Activated CD8-positive, alpha-beta T cell treated with anti-CD3 and anti-CD28 coated beads for 36 hours (primary cell): Measurements from ENCODE around the gene NRXN3. TPM values are rescaled to one million over a fixed set of nuclear protein-coding genes. Genes with fewer than 3 reads are reported as not detected.

ENCODE experiments used
- ATAC-seq: fragments of 200-7000 bp; cut with Tn5 transposase; one replicate; pipeline ENCODE4 v1.10.0; 2021; ENCODE audit warnings: mild to moderate bottlenecking, moderate library complexity
- CTCF ChIA-PET: fragments of 350-600 bp; sonication (Branson Sonifier 250); formaldehyde crosslinking; loops from one replicate; lab custom pipeline; 2021; ENCODE audit warnings: antibody characterized with exemption; lab: Charles Lee
- POLR2A ChIA-PET: fragments of 350-600 bp; sonication (Branson Sonifier 250); formaldehyde crosslinking; loops from one replicate; lab custom pipeline; 2021; ENCODE audit warnings: antibody characterized with exemption; lab: Charles Lee
- DNase-seq: peaks from one replicate; pipeline ENCODE4 v3.0.0-alpha.2; 2020
- H3K27ac Mint-ChIP-seq: one replicate; pipeline ENCODE4 v1.8.0; 2021; ENCODE audit warnings: mild to moderate bottlenecking, mixed read lengths
- H3K27me3 Mint-ChIP-seq: one replicate; pipeline ENCODE4 v1.8.0; 2021; ENCODE audit warnings: mixed read lengths
- H3K36me3 Mint-ChIP-seq: one replicate; pipeline ENCODE4 v1.8.0; 2021; ENCODE audit warnings: low read depth, mixed read lengths
- H3K4me1 Mint-ChIP-seq: one replicate; pipeline ENCODE4 v1.8.0; 2021; ENCODE audit warnings: low read depth, mixed read lengths
- H3K4me3 Mint-ChIP-seq: one replicate; pipeline ENCODE4 v1.8.0; 2021; ENCODE audit warnings: mild to moderate bottlenecking, moderate library complexity, mixed read lengths
- H3K9me3 Mint-ChIP-seq: one replicate; pipeline ENCODE4 v1.8.0; 2021; ENCODE audit warnings: mixed read lengths
- intact Hi-C: fragments of 100-400 bp; cut with micrococcal nuclease; formaldehyde crosslinking; loops from one replicate; pipeline ENCODE4 v1.10.0; 2022
- total RNA-seq, 2 experiments: library from RNA; stranded (reverse); gene quantifications; one replicate each; pipeline ENCODE4 v1.2.3, GENCODE V29; 2021
- TF ChIP-seq, protein P1 (sequence below): fragments of 200-600 bp; IDR thresholded peaks from one replicate; pipeline ENCODE4 v1.8.0; 2022; ENCODE audit warnings: antibody characterized with exemption, mild to moderate bottlenecking

Gene NRXN3
- total RNA-seq, 2 experiments from 2014 or later = not detected

DNA sequence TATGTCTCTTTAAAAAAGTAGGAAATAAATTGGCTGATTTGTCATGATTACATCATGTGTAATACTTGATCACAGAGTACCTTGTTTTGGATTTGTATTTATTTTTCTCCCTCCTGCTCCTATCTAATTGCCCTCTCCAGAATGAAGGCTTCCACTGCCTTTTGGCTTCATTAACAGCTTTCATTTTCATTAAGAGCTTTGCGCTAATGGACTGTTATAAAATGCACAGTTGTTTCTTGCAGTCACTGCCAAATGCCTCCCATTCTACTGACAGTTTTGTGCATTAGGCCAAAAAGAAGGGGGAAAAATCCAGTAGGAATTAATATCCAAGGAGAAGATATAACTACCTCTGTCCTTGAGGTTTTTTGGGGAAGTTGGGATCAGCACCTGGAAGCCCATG, 159.2 kb downstream of the NRXN3 start:
- H3K9me3 Mint-ChIP-seq = no peaks in the 10 kb centered on the region
- TF ChIP-seq, protein P1, sequence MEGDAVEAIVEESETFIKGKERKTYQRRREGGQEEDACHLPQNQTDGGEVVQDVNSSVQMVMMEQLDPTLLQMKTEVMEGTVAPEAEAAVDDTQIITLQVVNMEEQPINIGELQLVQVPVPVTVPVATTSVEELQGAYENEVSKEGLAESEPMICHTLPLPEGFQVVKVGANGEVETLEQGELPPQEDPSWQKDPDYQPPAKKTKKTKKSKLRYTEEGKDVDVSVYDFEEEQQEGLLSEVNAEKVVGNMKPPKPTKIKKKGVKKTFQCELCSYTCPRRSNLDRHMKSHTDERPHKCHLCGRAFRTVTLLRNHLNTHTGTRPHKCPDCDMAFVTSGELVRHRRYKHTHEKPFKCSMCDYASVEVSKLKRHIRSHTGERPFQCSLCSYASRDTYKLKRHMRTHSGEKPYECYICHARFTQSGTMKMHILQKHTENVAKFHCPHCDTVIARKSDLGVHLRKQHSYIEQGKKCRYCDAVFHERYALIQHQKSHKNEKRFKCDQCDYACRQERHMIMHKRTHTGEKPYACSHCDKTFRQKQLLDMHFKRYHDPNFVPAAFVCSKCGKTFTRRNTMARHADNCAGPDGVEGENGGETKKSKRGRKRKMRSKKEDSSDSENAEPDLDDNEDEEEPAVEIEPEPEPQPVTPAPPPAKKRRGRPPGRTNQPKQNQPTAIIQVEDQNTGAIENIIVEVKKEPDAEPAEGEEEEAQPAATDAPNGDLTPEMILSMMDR = no peak
- DNase-seq (no peak), ATAC-seq (no peak)
- no peak overlapping the region for H3K27ac Mint-ChIP-seq
- H3K36me3 Mint-ChIP-seq = no peaks in the 10 kb centered on the region
- POLR2A ChIA-PET = interaction anchor here (0.7 kb wide), 1 partner anchor 14 kb away, joined by 3 read pairs; no protein-coding TSS in a partner anchor
- CTCF ChIA-PET = no interaction called here
- intact Hi-C loops = no loop called here
- H3K27me3 Mint-ChIP-seq = no peaks in the 10 kb centered on the region
- H3K4me1 Mint-ChIP-seq = no peaks in the 10 kb centered on the region
- H3K4me3 Mint-ChIP-seq = no peak overlapping the region

DNA sequence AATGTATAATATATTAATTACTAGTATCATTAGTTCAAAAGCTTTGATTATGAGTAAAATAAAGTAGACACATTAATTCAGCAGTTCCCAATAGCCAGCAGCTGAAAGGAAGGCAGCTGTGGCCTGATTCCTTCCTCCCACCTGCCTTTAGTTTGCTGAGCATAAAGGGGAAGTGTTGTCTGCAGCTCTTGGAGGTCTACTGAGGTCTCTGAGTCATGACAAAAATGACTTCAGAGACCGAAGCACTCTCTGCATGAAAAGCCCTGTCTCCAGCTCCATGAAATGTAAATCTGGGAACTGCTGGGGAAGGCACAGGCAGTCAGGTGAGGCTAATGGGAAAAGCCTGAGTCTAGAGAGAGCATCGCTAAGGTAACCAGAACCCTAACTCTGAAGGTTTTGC, 165.4 kb downstream of the NRXN3 start:
- CTCF ChIA-PET = interaction anchor here (1.4 kb wide), 1 partner anchor 8 kb away, joined by 3 read pairs; no protein-coding TSS in a partner anchor
- POLR2A ChIA-PET = no interaction called here
- intact Hi-C loops = no loop called here
- TF ChIP-seq, protein P1 = no peak
- Mint-ChIP-seq H3K36me3 (no peaks in the 10 kb centered on the region), H3K9me3 (no peaks in the 10 kb centered on the region), H3K4me3 (no peak overlapping the region), H3K27ac (no peak overlapping the region), H3K27me3 (peaks cover 3% of the 10 kb centered on the region), H3K4me1 (no peaks in the 10 kb centered on the region)
- no peak for DNase-seq
- no peak for ATAC-seq

DNA sequence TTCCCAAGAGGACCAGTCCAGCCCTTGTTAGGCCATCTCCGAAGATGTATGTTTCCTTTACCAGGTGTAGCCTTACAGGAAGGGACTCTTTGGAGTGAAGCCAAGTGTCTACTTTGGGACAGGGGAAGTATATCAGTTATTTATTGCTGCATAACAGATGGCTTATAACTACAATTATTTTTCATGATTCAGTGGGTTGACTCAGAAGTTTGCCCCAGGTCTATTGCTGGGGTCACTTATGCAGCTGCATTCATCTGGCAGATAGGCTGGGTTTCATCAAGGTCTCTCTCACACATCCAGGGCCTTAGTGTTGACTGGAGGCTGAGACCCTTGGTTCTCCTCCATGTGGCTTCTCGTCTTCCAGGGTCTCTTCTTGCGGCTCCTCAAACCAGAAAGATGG, 170.1 kb downstream of the NRXN3 start:
- POLR2A ChIA-PET = no interaction called here

DNA sequence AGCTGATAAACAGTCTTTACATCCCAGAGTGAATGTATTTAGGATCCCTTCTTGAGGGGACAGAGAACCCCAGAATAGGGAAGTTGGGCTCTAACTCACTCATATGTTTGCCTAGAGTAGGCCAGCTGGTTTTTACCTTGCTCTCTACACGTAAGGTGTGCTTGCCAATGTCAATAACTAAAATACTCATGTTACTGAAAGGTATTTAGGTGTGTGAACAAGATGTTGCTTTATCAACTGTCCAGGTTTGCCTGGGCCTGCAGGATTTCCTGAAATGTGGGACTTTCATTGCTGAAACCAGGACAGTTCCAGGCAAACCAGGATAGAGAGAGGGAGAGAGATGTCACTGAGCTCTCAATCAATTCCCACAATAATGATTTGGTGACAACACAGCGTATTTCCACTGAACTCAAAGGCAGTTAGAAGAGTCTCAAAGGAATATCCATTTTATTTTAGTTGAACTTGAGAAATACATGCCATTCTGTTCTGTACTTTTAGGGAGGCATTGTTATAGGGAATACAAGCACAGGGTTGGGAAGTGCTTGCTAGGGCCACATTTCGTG, 171.7 kb downstream of the NRXN3 start:
- no peaks in the 10 kb centered on the region for H3K4me1 Mint-ChIP-seq
- CTCF ChIA-PET = no interaction called here
- H3K27ac Mint-ChIP-seq = no peak overlapping the region
- intact Hi-C loops = no loop called here
- TF ChIP-seq, protein P1 = no peak
- DNase-seq (no peak), ATAC-seq (no peak)
- POLR2A ChIA-PET = interaction anchor here (0.6 kb wide), 1 partner anchor 13 kb away, joined by 3 read pairs; no protein-coding TSS in a partner anchor
- no peaks in the 10 kb centered on the region for H3K9me3 Mint-ChIP-seq
- H3K4me3 Mint-ChIP-seq = no peak overlapping the region
- no peaks in the 10 kb centered on the region for H3K36me3 Mint-ChIP-seq
- H3K27me3 Mint-ChIP-seq = peaks cover 5% of the 10 kb centered on the region

More for the DNA sequence above, 170.1 kb downstream of the NRXN3 start:
- intact Hi-C loops = no loop called here
- TF ChIP-seq, protein P1 = no peak
- H3K4me3 Mint-ChIP-seq = no peak overlapping the region
- no peak for DNase-seq
- H3K27me3 Mint-ChIP-seq = peaks cover 3% of the 10 kb centered on the region
- no peaks in the 10 kb centered on the region for H3K36me3 Mint-ChIP-seq
- no peaks in the 10 kb centered on the region for H3K4me1 Mint-ChIP-seq
- H3K9me3 Mint-ChIP-seq = no peaks in the 10 kb centered on the region
- no peak for ATAC-seq
- no peak overlapping the region for H3K27ac Mint-ChIP-seq
- CTCF ChIA-PET = no interaction called here

DNA sequence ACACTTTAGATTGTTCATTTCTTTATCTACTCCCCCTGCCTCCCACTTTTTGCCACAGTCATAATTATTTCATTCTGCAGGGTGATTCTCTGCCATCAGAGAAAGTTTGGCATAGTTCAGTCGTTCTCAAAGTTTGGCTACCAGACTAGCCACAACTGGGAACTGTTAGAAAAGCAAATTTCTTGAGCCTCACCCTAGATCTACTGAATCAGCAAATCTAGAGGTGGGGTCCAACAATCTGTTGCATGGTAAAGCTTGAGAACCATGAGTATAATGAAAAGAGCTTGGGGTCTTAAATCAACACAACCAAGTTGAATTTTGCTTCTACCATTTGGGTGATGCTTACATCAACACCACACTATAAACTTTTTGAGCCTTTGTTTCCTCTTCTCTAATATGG, 172.7 kb downstream of the NRXN3 start:
- Mint-ChIP-seq H3K9me3 (no peaks in the 10 kb centered on the region), H3K36me3 (no peaks in the 10 kb centered on the region), H3K27ac (no peak overlapping the region), H3K4me3 (no peak overlapping the region), H3K27me3 (peaks cover 2% of the 10 kb centered on the region), H3K4me1 (no peaks in the 10 kb centered on the region)
- TF ChIP-seq, protein P1 = no peak
- DNase-seq (no peak), ATAC-seq (no peak)
- ChIA-PET CTCF (no interaction called here), POLR2A (interaction anchor here (1.0 kb wide), 1 partner anchor 13 kb away, joined by 3 read pairs; no protein-coding TSS in a partner anchor)
- intact Hi-C loops = no loop called here
